Keratinocyte (primary cell): ENCODE measurements around the gene SH3D19. TPM values are rescaled to one million over a fixed set of nuclear protein-coding genes. Genes with fewer than 3 reads are reported as not detected.
A peak's percentile ranks its signal among the peaks of the same experiment; 100 is the strongest.

ENCODE experiments used
- DNase-seq: peaks from one replicate; pipeline ENCODE4 v3.0.0-alpha.2; 2011; ENCODE audit warnings: low read depth, missing footprints, low spot score
- FAIRE-seq: peaks from 2 replicates; lab custom pipeline; 2011; peaks lifted over from hg19 to GRCh38; lab: Jason Lieb, UNC
- H2AFZ ChIP-seq: 2 replicates; pipeline ENCODE4 v1.6.0; 2012; ENCODE audit warnings: low read length, control low read depth, inconsistent platforms; ENCODE audit not compliant: control insufficient read depth
- H3K27ac ChIP-seq: 2 replicates; pipeline ENCODE4 v1.5.1; 2011; ENCODE audit warnings: low read length; ENCODE audit not compliant: control insufficient read depth, insufficient read depth
- H3K27me3 ChIP-seq: 3 replicates; pipeline ENCODE4 v1.6.0; 2011; ENCODE audit warnings: low read length; ENCODE audit not compliant: control insufficient read depth, insufficient read depth; ENCODE audit errors: extremely low read depth
- H3K36me3 ChIP-seq, 2 experiments: 2 replicates in 1 of 2; 3 replicates in 1 of 2; pipeline ENCODE4 v1.5.1; 2011; ENCODE audit warnings: low read length in 2 of 2, mild to moderate bottlenecking in 1 of 2; ENCODE audit not compliant: control insufficient read depth in 2 of 2, insufficient read depth in 2 of 2; ENCODE audit errors: extremely low read depth in 1 of 2
- H3K4me1 ChIP-seq: 3 replicates; pipeline ENCODE4 v1.5.1; 2011; ENCODE audit warnings: low read length; ENCODE audit not compliant: control insufficient read depth, insufficient read depth; ENCODE audit errors: extremely low read depth
- H3K4me2 ChIP-seq: 3 replicates; pipeline ENCODE4 v1.6.0; 2011; ENCODE audit warnings: low read depth, low read length; ENCODE audit not compliant: control insufficient read depth, insufficient read depth; ENCODE audit errors: extremely low read depth
- H3K4me3 ChIP-seq, 3 experiments: fragments of 200-600 bp in 1 of 3; sonication (generic) in 1 of 3; 2 replicates in 2 of 3; 3 replicates in 1 of 3; pipeline ENCODE4 v1.5.1; 2011 to 2016; ENCODE audit warnings: low read length in 3 of 3, mild to moderate bottlenecking in 3 of 3, control low read depth in 2 of 3, inconsistent platforms in 1 of 3, low read depth in 1 of 3, mixed read lengths in 1 of 3, mixed run types in 1 of 3, moderate library complexity in 1 of 3; ENCODE audit not compliant: control insufficient read depth in 2 of 3, insufficient read depth in 2 of 3; ENCODE audit errors: extremely low read depth in 1 of 3
- H3K79me2 ChIP-seq: 2 replicates; pipeline ENCODE4 v1.6.0; 2012; ENCODE audit warnings: low read length; ENCODE audit not compliant: control insufficient read depth, insufficient read depth
- H3K9ac ChIP-seq: 3 replicates; pipeline ENCODE4 v1.6.0; 2011; ENCODE audit warnings: low read length; ENCODE audit not compliant: control insufficient read depth, insufficient read depth; ENCODE audit errors: extremely low read depth
- H3K9me1 ChIP-seq: 3 replicates; pipeline ENCODE4 v1.6.0; 2011; ENCODE audit warnings: low read length; ENCODE audit not compliant: control insufficient read depth, insufficient read depth; ENCODE audit errors: extremely low read depth
- H3K9me3 ChIP-seq: 2 replicates; pipeline ENCODE4 v1.5.1; 2012; ENCODE audit warnings: low read depth, low read length; ENCODE audit not compliant: control insufficient read depth
- H4K20me1 ChIP-seq: 3 replicates; pipeline ENCODE4 v1.6.0; 2011; ENCODE audit warnings: low read length; ENCODE audit not compliant: control insufficient read depth, insufficient read depth; ENCODE audit errors: extremely low read depth
- EZH2 ChIP-seq: IDR thresholded peaks from one replicate; pipeline ENCODE4 v1.6.1; 2012; ENCODE audit warnings: inconsistent platforms, mild to moderate bottlenecking, low read length, moderate library complexity
- dilution Hi-C: fragments of 300-500 bp; cut with MboI; formaldehyde crosslinking; loops from one replicate; pipeline ENCODE4 v1.7.0; 2020; ENCODE audit warnings: low sequenced_read_pairs; ENCODE audit not compliant: extremely low pct_ligation_motif_present
- polyA plus RNA-seq, 5 experiments: library from polyadenylated mRNA; depleted of rRNA in 3 of 5; stranded (reverse) in 3 of 5; stranded (forward) in 1 of 5; unstranded in 1 of 5; fragments of >200 nt; gene quantifications; 1 replicate in 1 of 5; 2 replicates in 3 of 5; 3 replicates in 1 of 5; pipeline versions ENCODE4 v1.2.1 to v1.2.3, GENCODE V29; 2011 to 2012; ENCODE audit warnings: missing spikeins in 2 of 5, low read depth in 1 of 5, low replicate concordance in 1 of 5
- TF ChIP-seq, protein P1 (sequence below), 3 experiments: IDR thresholded peaks in 1 of 3; conservative IDR thresholded peaks in 1 of 3; optimal IDR thresholded peaks in 1 of 3; 2 replicates in 2 of 3; 3 replicates in 1 of 3; pipeline versions ENCODE3 to v1.5.1; 2011; ENCODE audit warnings: low read length in 3 of 3, mild to moderate bottlenecking in 3 of 3, moderate library complexity in 2 of 3, control low read depth in 1 of 3, inconsistent platforms in 1 of 3; ENCODE audit not compliant: insufficient read depth in 2 of 3; ENCODE audit errors: extremely low read depth in 1 of 3

Gene SH3D19
- polyA plus RNA-seq, 1 donor (not counting 4 experiments of a cell fraction or from before 2014, with no cell fraction given): 24.8 TPM

DNA sequence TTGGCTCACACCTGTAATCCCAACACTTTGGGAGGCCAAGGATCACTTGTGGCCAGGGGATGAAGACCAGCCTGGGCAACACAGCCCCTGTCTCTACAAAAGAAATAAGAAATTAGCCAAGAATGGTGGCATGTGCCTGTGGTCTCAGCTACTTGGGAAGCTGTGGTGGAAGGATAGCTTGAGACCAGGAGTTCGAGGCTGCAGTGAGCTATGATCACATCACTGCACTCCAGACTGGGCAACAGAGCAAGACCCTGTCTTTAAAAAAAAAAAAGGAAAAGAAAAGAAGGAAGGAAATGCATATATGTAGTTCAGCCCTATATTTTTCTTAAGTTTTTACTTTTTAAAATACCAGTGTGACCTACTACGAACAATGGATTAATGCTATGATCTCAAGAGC lies 33.4 kb downstream of the SH3D19 start:
- peaks cover 8% of the 10 kb centered on the region for H3K4me1 ChIP-seq
- H4K20me1 ChIP-seq: no peaks in the 10 kb centered on the region
- H3K79me2 ChIP-seq: peaks cover 22% of the 10 kb centered on the region
- H3K4me2 ChIP-seq: no peak overlapping the region
- no peak for TF ChIP-seq EZH2
- TF ChIP-seq, protein P1, sequence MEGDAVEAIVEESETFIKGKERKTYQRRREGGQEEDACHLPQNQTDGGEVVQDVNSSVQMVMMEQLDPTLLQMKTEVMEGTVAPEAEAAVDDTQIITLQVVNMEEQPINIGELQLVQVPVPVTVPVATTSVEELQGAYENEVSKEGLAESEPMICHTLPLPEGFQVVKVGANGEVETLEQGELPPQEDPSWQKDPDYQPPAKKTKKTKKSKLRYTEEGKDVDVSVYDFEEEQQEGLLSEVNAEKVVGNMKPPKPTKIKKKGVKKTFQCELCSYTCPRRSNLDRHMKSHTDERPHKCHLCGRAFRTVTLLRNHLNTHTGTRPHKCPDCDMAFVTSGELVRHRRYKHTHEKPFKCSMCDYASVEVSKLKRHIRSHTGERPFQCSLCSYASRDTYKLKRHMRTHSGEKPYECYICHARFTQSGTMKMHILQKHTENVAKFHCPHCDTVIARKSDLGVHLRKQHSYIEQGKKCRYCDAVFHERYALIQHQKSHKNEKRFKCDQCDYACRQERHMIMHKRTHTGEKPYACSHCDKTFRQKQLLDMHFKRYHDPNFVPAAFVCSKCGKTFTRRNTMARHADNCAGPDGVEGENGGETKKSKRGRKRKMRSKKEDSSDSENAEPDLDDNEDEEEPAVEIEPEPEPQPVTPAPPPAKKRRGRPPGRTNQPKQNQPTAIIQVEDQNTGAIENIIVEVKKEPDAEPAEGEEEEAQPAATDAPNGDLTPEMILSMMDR (optimal IDR thresholded peaks at IDR 0.05 in 1 of 3, IDR thresholded peaks at IDR 0.05 in 1 of 3, conservative IDR thresholded peaks at IDR 0.05 in 1 of 3; ENCODE audit: extremely low read depth in 1 of 3, insufficient read depth in 2 of 3, low read length in 3 of 3): no peak
- dilution Hi-C loops: no loop called here
- no peak for FAIRE-seq
- H3K27ac ChIP-seq: no peak overlapping the region
- H3K9ac ChIP-seq: no peak overlapping the region
- no peaks in the 10 kb centered on the region for H3K9me1 ChIP-seq
- no peak overlapping the region for H2AFZ ChIP-seq
- no peak for DNase-seq
- H3K36me3 ChIP-seq: peaks cover 1 to 4% of the 10 kb centered on the region in 2 experiments
- no peaks in the 10 kb centered on the region for H3K9me3 ChIP-seq
- no peak overlapping the region for H3K4me3 ChIP-seq
- no peaks in the 10 kb centered on the region for H3K27me3 ChIP-seq

DNA sequence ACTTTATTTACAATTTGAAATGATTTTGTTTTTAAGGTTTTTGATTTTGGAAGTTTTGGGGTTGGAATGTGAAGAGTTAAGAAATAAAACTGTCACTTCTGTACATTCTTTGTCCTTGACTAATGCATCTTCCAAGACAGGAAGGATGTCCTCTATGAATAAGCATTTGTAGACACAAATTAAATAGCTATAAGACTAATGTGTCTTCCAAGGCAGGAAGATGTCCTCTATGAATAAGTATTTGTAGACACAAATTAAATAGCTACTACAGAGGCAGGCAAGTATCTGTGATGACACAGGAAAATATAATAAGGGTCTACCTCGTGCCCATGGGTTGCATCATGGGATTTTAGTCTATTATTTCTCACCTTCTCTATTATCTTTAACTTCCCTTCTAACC lies 33.9 kb downstream of the SH3D19 start:
- H2AFZ ChIP-seq: no peak overlapping the region
- H3K9me1 ChIP-seq: no peaks in the 10 kb centered on the region
- H3K9me3 ChIP-seq: no peaks in the 10 kb centered on the region
- no peak for DNase-seq
- TF ChIP-seq, protein P1 (optimal IDR thresholded peaks at IDR 0.05 in 1 of 3, IDR thresholded peaks at IDR 0.05 in 1 of 3, conservative IDR thresholded peaks at IDR 0.05 in 1 of 3; ENCODE audit: extremely low read depth in 1 of 3, insufficient read depth in 2 of 3, low read length in 3 of 3): no peak
- TF ChIP-seq EZH2: no peak
- no peaks in the 10 kb centered on the region for H3K27me3 ChIP-seq
- H3K9ac ChIP-seq: no peak overlapping the region
- no peak overlapping the region for H3K27ac ChIP-seq
- no peak overlapping the region for H3K4me3 ChIP-seq
- no peaks in the 10 kb centered on the region for H4K20me1 ChIP-seq
- H3K36me3 ChIP-seq: peaks cover 1 to 4% of the 10 kb centered on the region in 2 experiments
- dilution Hi-C loops: no loop called here
- FAIRE-seq: no peak
- H3K4me1 ChIP-seq: peaks cover 8% of the 10 kb centered on the region
- H3K4me2 ChIP-seq: peak overlapping the region; percentile 12
- peaks cover 22% of the 10 kb centered on the region for H3K79me2 ChIP-seq
